ENCODE data around the gene GALNTL6.

DNA sequence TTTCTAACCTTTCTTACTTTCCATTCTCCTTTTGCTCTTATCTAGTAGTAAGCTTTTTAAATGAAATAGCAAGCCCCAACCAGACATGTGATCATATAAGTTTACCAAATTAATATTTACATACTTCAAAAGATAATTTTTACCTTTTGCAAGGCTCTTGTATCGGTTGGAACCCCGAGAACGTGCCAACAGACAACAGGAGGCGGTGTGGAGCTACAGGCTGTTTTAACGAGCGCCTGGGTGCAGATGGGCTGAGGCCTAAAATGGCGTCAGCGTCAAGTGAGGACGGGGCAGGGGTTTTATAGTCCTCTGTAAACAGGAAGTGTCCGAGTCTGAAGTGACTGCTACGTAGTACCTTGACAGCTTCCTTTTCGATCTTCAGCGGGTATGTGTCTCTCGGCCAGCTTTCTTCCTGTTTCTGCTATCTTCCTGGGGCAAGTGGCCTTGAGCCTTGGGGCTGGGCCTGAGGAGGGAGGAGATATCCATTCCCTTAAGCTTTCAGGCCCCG, 342.7 kb downstream of the GALNTL6 start:
- no peak for TF ChIP-seq RAD21 (IDR thresholded peaks at IDR 0.05; ENCODE audit: low read depth)
- no peak for TF ChIP-seq POLR2A (IDR thresholded peaks at IDR 0.05; ENCODE audit: borderline replicate concordance, extremely low read depth, insufficient read depth, insufficient read length)
- no peak for TF ChIP-seq CTCF (IDR thresholded peaks at IDR 0.05 in 2 of 3, conservative IDR thresholded peaks at IDR 0.05 in 1 of 3; ENCODE audit: borderline replicate concordance in 1 of 3, insufficient read depth in 1 of 3, low read depth in 2 of 3, low read length in 2 of 3)
- TF ChIP-seq POLR2AphosphoS5 (IDR thresholded peaks at IDR 0.05; ENCODE audit: low read depth, low read length): no peak
- TF ChIP-seq REST (IDR thresholded peaks at IDR 0.05; ENCODE audit: low read depth): no peak
- TF ChIP-seq EZH2 (IDR thresholded peaks at IDR 0.05): no peak
- no peak for TF ChIP-seq SIN3A (IDR thresholded peaks at IDR 0.05; ENCODE audit: low read depth)
- TF ChIP-seq EZH2phosphoT487 (IDR thresholded peaks at IDR 0.05; ENCODE audit: borderline replicate concordance): no peak
- no peak for TF ChIP-seq ZFX (IDR thresholded peaks at IDR 0.05)
- no peak for TF ChIP-seq JUND (IDR thresholded peaks at IDR 0.05)
- TF ChIP-seq ZNF274 (IDR thresholded peaks at IDR 0.05; ENCODE audit: low read depth, low read length): no peak
